Type B pancreatic cell (in vitro differentiated cells): ENCODE results near the gene C19orf85. TPM values are rescaled to one million over a fixed set of nuclear protein-coding genes. Genes with fewer than 3 reads are reported as not detected.

Source experiments
- DNase-seq: peaks from one replicate; pipeline ENCODE4 v3.0.0; 2021; ENCODE audit warnings: mixed read lengths; ENCODE audit not compliant: unreplicated experiment; ENCODE audit errors: extremely low spot score
- H3K27ac Mint-ChIP-seq: 2 replicates; pipeline ENCODE4 v1.8.0; 2021; ENCODE audit warnings: mild to moderate bottlenecking, mixed read lengths
- H3K27me3 Mint-ChIP-seq: 2 replicates; pipeline ENCODE4 v1.8.0; 2021; ENCODE audit warnings: mixed read lengths
- H3K36me3 Mint-ChIP-seq: 2 replicates; pipeline ENCODE4 v1.8.0; 2021; ENCODE audit warnings: mixed read lengths
- H3K4me1 Mint-ChIP-seq: one replicate; pipeline ENCODE4 v1.8.0; 2021; ENCODE audit warnings: mixed read lengths; ENCODE audit not compliant: unreplicated experiment
- H3K4me3 Mint-ChIP-seq: 2 replicates; pipeline ENCODE4 v1.8.0; 2021; ENCODE audit warnings: mild to moderate bottlenecking, mixed read lengths
- H3K9me3 Mint-ChIP-seq: 2 replicates; pipeline ENCODE4 v1.8.0; 2021; ENCODE audit warnings: mixed read lengths
- CTCF ChIP-seq: fragments of 200-600 bp; sonication (generic); conservative IDR thresholded peaks from 2 replicates; pipeline ENCODE4 v1.5.0; 2021; ENCODE audit warnings: antibody characterized with exemption, mild to moderate bottlenecking
- long read RNA-seq: library from polyadenylated mRNA; unstranded; transcript quantifications from one replicate; pipeline ENCODE4 v2.0.0, GENCODE V29; 2020
- total RNA-seq: library from RNA; stranded (reverse); gene quantifications from 2 replicates; pipeline ENCODE4 v1.2.1, GENCODE V29; 2021; ENCODE audit warnings: low replicate concordance

Gene C19orf85
- total RNA-seq, result not detected in 2 replicates
- long read RNA-seq, result 0 reads

- no peaks in the 10 kb centered on the region for H3K9me3 Mint-ChIP-seq
- TF ChIP-seq CTCF, result no peak
- no peaks in the 10 kb centered on the region for H3K36me3 Mint-ChIP-seq
- peaks cover 23% of the 10 kb centered on the region for H3K27me3 Mint-ChIP-seq
- no peak for DNase-seq
- H3K4me1 Mint-ChIP-seq, result peaks cover 23% of the 10 kb centered on the region
- H3K4me3 Mint-ChIP-seq, result no peak within 1 kb of the TSS
- H3K27ac Mint-ChIP-seq, result no peak within 1 kb of the TSS
Measured at GRCh38 chr19:55464662-55465054, at the start of gene C19orf85. Gene C19orf85 (minus strand): TSS chr19:55464751. CDS start chr19:55464554, 197 bp downstream.

- H3K9me3 Mint-ChIP-seq, result no peaks in the 10 kb centered on the region
- no peaks in the 10 kb centered on the region for H3K4me1 Mint-ChIP-seq
- H3K36me3 Mint-ChIP-seq, result no peaks in the 10 kb centered on the region
- no peak for TF ChIP-seq CTCF
- no peak overlapping the region for H3K27ac Mint-ChIP-seq
- peaks cover 29% of the 10 kb centered on the region for H3K27me3 Mint-ChIP-seq
- no peak for DNase-seq
- H3K4me3 Mint-ChIP-seq, result no peak overlapping the region
Measured at GRCh38 chr19:55508120-55508519, 43.6 kb upstream of the C19orf85 start.

GRCh38 chr19:55504981-55505380 lies 40.4 kb upstream of the C19orf85 start:
- no peak for DNase-seq
- Mint-ChIP-seq H3K27ac (no peak overlapping the region), H3K4me1 (no peaks in the 10 kb centered on the region), H3K36me3 (no peaks in the 10 kb centered on the region), H3K4me3 (no peak overlapping the region), H3K27me3 (peaks cover 22% of the 10 kb centered on the region), H3K9me3 (no peaks in the 10 kb centered on the region)
- no peak for TF ChIP-seq CTCF

GRCh38 chr19:55504252-55504603 lies 39.7 kb upstream of the C19orf85 start:
- H3K4me1 Mint-ChIP-seq, result no peaks in the 10 kb centered on the region
- no peak overlapping the region for H3K27ac Mint-ChIP-seq
- H3K9me3 Mint-ChIP-seq, result no peaks in the 10 kb centered on the region
- no peaks in the 10 kb centered on the region for H3K36me3 Mint-ChIP-seq
- H3K27me3 Mint-ChIP-seq, result peaks cover 22% of the 10 kb centered on the region
- DNase-seq, result no peak
- TF ChIP-seq CTCF, result no peak
- H3K4me3 Mint-ChIP-seq, result peak overlapping the region; percentile 72

- Mint-ChIP-seq H3K9me3 (no peaks in the 10 kb centered on the region), H3K4me3 (peak overlapping the region; percentile 72), H3K4me1 (no peaks in the 10 kb centered on the region), H3K27me3 (peaks cover 23% of the 10 kb centered on the region), H3K27ac (no peak overlapping the region), H3K36me3 (no peaks in the 10 kb centered on the region)
- DNase-seq, result peak; percentile 93
- TF ChIP-seq CTCF, result peak; percentile 99
Measured at GRCh38 chr19:55503502-55504251, 39.1 kb upstream of the C19orf85 start.
